B cell (primary cell): Measurements from ENCODE around the gene UTS2B.

Experiments used
- CTCF ChIP-seq: fragments of 200-600 bp; IDR thresholded peaks from one replicate; pipeline ENCODE4 v1.8.0; 2022; ENCODE audit warnings: antibody characterized with exemption, mild to moderate bottlenecking
- EZH2 ChIP-seq: IDR thresholded peaks from 2 replicates; pipeline ENCODE4 v1.6.1; 2012; ENCODE audit warnings: borderline replicate concordance, low read depth, mild to moderate bottlenecking, moderate library complexity, low read length; ENCODE audit not compliant: insufficient read depth, poor library complexity, severe bottlenecking

GRCh38 chr3:191342006-191342405, 11.7 kb upstream of the UTS2B start:
- TF ChIP-seq CTCF = no peak
- TF ChIP-seq EZH2 = no peak
